Endothelial cell of umbilical vein (primary cell): ENCODE data around the gene OR10H4. TPM values are rescaled to one million over a fixed set of nuclear protein-coding genes. Genes with fewer than 3 reads are reported as not detected.
"Not testable (repeated sequence)": the region's sequence is repeated elsewhere in the genome, so short reads cannot be mapped to it uniquely, and the experiment has no call there.

Experiments
- BruUV-seq: library from RNA; stranded (reverse); fragments of 400-500 nt; replicated peaks from 2 replicates; lab custom pipeline; 2021; lab: Mats Ljungman, UMichigan
- CTCF ChIA-PET: fragments of 300-600, 350-600 bp; sonication (Branson Sonifier 250); formaldehyde crosslinking; loops from one replicate; lab custom pipeline; 2021; ENCODE audit warnings: antibody characterized with exemption, inconsistent platforms; lab: Charles Lee
- POLR2A ChIA-PET: fragments of 300-600, 350-600 bp; sonication (Branson Sonifier 250); formaldehyde crosslinking; loops from one replicate; lab custom pipeline; 2021; ENCODE audit warnings: antibody characterized with exemption, inconsistent platforms; lab: Charles Lee
- DNase-seq: peaks from one replicate; pipeline ENCODE4 v3.0.0-alpha.2; 2011; ENCODE audit warnings: low read depth, low spot score
- FAIRE-seq: peaks from 2 replicates; lab custom pipeline; 2011; peaks lifted over from hg19 to GRCh38; lab: Jason Lieb, UNC
- H2AFZ ChIP-seq: 2 replicates; pipeline ENCODE4 v1.6.0; 2012; ENCODE audit warnings: low read depth, low read length, control low read depth, inconsistent platforms
- H3K27ac ChIP-seq: 2 replicates; pipeline ENCODE4 v1.5.1; 2011; ENCODE audit warnings: low read depth, mild to moderate bottlenecking, control low read depth, low read length, moderate library complexity; ENCODE audit not compliant: insufficient read depth
- H3K27me3 ChIP-seq, 2 experiments: 2 replicates each; pipeline versions ENCODE4 v1.6.0 to v1.6.1; 2011; ENCODE audit warnings: low read length in 2 of 2, mixed read lengths in 1 of 2; ENCODE audit not compliant: control insufficient read depth in 2 of 2, insufficient read depth in 2 of 2
- H3K36me3 ChIP-seq, 2 experiments: 2 replicates in 1 of 2; 3 replicates in 1 of 2; pipeline ENCODE4 v1.5.1; 2011; ENCODE audit warnings: low read length in 2 of 2, mild to moderate bottlenecking in 1 of 2, moderate library complexity in 1 of 2; ENCODE audit not compliant: control insufficient read depth in 2 of 2, insufficient read depth in 2 of 2; ENCODE audit errors: extremely low read depth in 1 of 2
- H3K4me1 ChIP-seq: 3 replicates; pipeline ENCODE4 v1.5.1; 2011; ENCODE audit warnings: mild to moderate bottlenecking, low read length; ENCODE audit not compliant: control insufficient read depth, insufficient read depth; ENCODE audit errors: extremely low read depth
- H3K4me2 ChIP-seq: 2 replicates; pipeline ENCODE4 v1.6.1; 2011; ENCODE audit warnings: low read length, control low read depth, mixed read lengths; ENCODE audit not compliant: insufficient read depth
- H3K4me3 ChIP-seq, 3 experiments: fragments of 200-600 bp in 1 of 3; sonication (generic), shearing (Covaris generic) in 1 of 3; replicated peaks in 1 of 3; 2 replicates each; pipeline ENCODE4 v1.5.1; 2011 to 2016; ENCODE audit warnings: control low read depth in 3 of 3, low read length in 3 of 3, mild to moderate bottlenecking in 2 of 3, inconsistent platforms in 1 of 3, low read depth in 1 of 3, moderate library complexity in 1 of 3; ENCODE audit not compliant: insufficient read depth in 1 of 3
- H3K79me2 ChIP-seq: 2 replicates; pipeline ENCODE4 v1.6.0; 2012; ENCODE audit warnings: low read length, inconsistent platforms; ENCODE audit not compliant: control insufficient read depth, insufficient read depth
- H3K9ac ChIP-seq: replicated peaks from 2 replicates; pipeline ENCODE3; 2011; ENCODE audit warnings: low read length, control low read depth; ENCODE audit not compliant: insufficient read depth; ENCODE audit errors: extremely low read depth
- H3K9me1 ChIP-seq: replicated peaks from 3 replicates; pipeline ENCODE4 v1.6.0; 2011; ENCODE audit warnings: mild to moderate bottlenecking, low read length; ENCODE audit not compliant: control insufficient read depth, insufficient read depth; ENCODE audit errors: extremely low read depth
- H3K9me3 ChIP-seq: replicated peaks from 2 replicates; pipeline ENCODE4 v1.5.1; 2012; ENCODE audit warnings: low read length, inconsistent platforms; ENCODE audit not compliant: control insufficient read depth, insufficient read depth
- H4K20me1 ChIP-seq: replicated peaks from 2 replicates; pipeline ENCODE3; 2011; ENCODE audit warnings: mild to moderate bottlenecking, low read length; ENCODE audit not compliant: control insufficient read depth, insufficient read depth; ENCODE audit errors: extremely low read depth
- CTCF ChIP-seq, 2 donors: IDR thresholded peaks; 1 replicate in 1 of 2; 2 replicates in 1 of 2; pipeline ENCODE4 v1.5.1; 2011; ENCODE audit warnings: low read length in 2 of 2, mild to moderate bottlenecking in 2 of 2, moderate library complexity in 2 of 2, control low read depth in 1 of 2, inconsistent platforms in 1 of 2, low read depth in 1 of 2; ENCODE audit not compliant: insufficient read depth in 1 of 2; ENCODE audit errors: extremely low read depth in 1 of 2
- EZH2 ChIP-seq: IDR thresholded peaks from 2 replicates; pipeline ENCODE4 v1.6.1; 2012; ENCODE audit warnings: borderline replicate concordance, low read depth, mild to moderate bottlenecking, moderate library complexity, low read length, inconsistent platforms; ENCODE audit not compliant: severe bottlenecking
- FOS ChIP-seq: IDR thresholded peaks from 2 replicates; pipeline ENCODE4 v1.6.1; 2011; ENCODE audit warnings: mild to moderate bottlenecking, low read length, moderate library complexity, borderline replicate concordance; ENCODE audit not compliant: insufficient read depth
- GATA2 ChIP-seq: IDR thresholded peaks from 2 replicates; pipeline ENCODE4 v1.7.0; 2011; ENCODE audit warnings: low read depth, mild to moderate bottlenecking, moderate library complexity, mixed read lengths, low read length; ENCODE audit not compliant: insufficient read length, insufficient read depth
- JUN ChIP-seq: IDR thresholded peaks from 2 replicates; pipeline ENCODE4 v1.6.1; 2011; ENCODE audit warnings: borderline replicate concordance, low read depth; ENCODE audit not compliant: insufficient read length, insufficient read depth
- POLR2A ChIP-seq: IDR thresholded peaks from 2 replicates; pipeline ENCODE4 v1.6.1; 2012; ENCODE audit warnings: low read depth, mild to moderate bottlenecking, control low read depth, low read length
- POLR2AphosphoS5 ChIP-seq: IDR thresholded peaks from 2 replicates; pipeline ENCODE4 v1.6.1; 2012; ENCODE audit warnings: low read depth, mild to moderate bottlenecking, control low read depth, low read length, moderate library complexity; ENCODE audit not compliant: insufficient read depth
- dilution Hi-C: fragments of 300-500 bp; cut with MboI; formaldehyde crosslinking; loops from one replicate; pipeline ENCODE4 v1.15.0; 2019; ENCODE audit warnings: low sequenced_read_pairs; ENCODE audit not compliant: extremely low pct_ligation_motif_present
- intact Hi-C: fragments of 100-400 bp; cut with micrococcal nuclease; formaldehyde crosslinking; loops from one replicate; pipeline ENCODE4 v1.10.0; 2022
- polyA plus RNA-seq, 4 experiments: library from polyadenylated mRNA; depleted of rRNA in 3 of 4; stranded (reverse) in 3 of 4; unstranded in 1 of 4; fragments of >200 nt; gene quantifications; 2 replicates each; pipeline versions ENCODE4 v1.2.1 to v1.2.3, GENCODE V29; 2011 to 2012; ENCODE audit warnings: missing spikeins in 1 of 4
- total RNA-seq: library from RNA; stranded (reverse); gene quantifications from 2 replicates; pipeline ENCODE4 v1.2.3, GENCODE V29; 2021
- TF ChIP-seq, protein P1 (sequence below): IDR thresholded peaks from 2 replicates; pipeline ENCODE4 v1.6.1; 2011; ENCODE audit not compliant: insufficient read depth, insufficient read length

OR10H4 gene
- total and polyA plus RNA-seq, 2 donors (not counting 3 experiments of a cell fraction or from before 2014, with no cell fraction given) = not detected

DNA sequence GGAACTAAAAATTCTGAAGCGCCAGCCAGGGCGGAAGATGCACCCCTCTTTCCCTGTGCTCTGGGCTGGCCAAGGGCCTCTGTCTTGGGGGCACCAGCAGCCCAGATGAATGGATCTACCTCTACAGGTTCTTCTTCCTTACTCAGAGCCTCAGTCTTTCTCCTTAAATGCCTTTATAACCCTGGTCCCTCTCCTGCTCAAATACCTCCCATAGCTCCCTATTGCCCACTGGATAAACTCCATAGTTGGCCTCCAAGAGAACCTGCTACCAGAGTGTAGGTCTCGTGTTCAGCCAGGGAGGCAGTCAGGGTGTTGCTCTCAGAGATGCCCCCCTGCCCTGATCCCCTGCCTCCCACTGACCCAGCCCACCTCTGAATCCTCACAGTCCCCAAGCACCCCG, 30.5 kb downstream of the OR10H4 start:
- BruUV-seq = no TSS peak
- H2AFZ ChIP-seq = no peak overlapping the region
- DNase-seq (no peak), FAIRE-seq (no peak)
- H3K27me3 ChIP-seq = no peaks in the 10 kb centered on the region
- H3K79me2 ChIP-seq = no peaks in the 10 kb centered on the region
- H3K36me3 ChIP-seq = no peaks in the 10 kb centered on the region
- no peaks in the 10 kb centered on the region for H3K9me3 ChIP-seq
- TF ChIP-seq FOS (no peak), CTCF (IDR thresholded peaks at IDR 0.05; ENCODE audit: extremely low read depth in 1 of 2, insufficient read depth in 1 of 2, low read depth in 1 of 2, low read length in 2 of 2) (no peak), EZH2 (no peak), POLR2AphosphoS5 (no peak), POLR2A (no peak), JUN (no peak), GATA2 (no peak)
- TF ChIP-seq, protein P1, sequence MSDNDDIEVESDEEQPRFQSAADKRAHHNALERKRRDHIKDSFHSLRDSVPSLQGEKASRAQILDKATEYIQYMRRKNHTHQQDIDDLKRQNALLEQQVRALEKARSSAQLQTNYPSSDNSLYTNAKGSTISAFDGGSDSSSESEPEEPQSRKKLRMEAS = no peak
- ChIA-PET CTCF (no interaction called here), POLR2A (no interaction called here)
- H3K27ac ChIP-seq = no peak overlapping the region
- H3K9ac ChIP-seq = no peak overlapping the region
- no peak overlapping the region for H3K4me2 ChIP-seq
- H3K4me1 ChIP-seq = no peaks in the 10 kb centered on the region
- dilution Hi-C loops (no loop called here), intact Hi-C loops (no loop called here)
- H3K9me1 ChIP-seq = no peaks in the 10 kb centered on the region
- H4K20me1 ChIP-seq = no peaks in the 10 kb centered on the region
- H3K4me3 ChIP-seq = no peak overlapping the region

DNA sequence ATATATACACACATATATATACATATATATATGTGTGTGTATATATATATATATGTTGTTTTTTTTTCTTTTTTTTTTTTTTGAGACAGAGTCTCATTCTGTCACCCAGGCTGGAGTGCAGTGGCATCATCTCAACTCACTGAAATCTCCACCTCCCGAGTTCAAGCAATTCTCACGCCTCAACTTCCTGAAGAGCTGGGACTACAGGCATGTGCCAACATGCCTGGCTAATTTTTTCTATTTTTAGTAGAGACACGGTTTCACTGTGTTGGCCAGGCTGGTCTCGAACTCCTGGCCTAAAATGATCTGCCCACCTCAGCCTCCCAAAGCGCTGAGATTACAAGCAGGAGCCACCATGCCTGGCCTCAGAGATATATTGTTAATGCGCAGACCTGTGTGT, 37.0 kb downstream of the OR10H4 start:
- H3K36me3 ChIP-seq, H3K79me2 ChIP-seq, H3K27me3 ChIP-seq, dilution Hi-C loops, H3K27ac ChIP-seq, POLR2A ChIA-PET, H3K9me1 ChIP-seq, H3K4me3 ChIP-seq, H3K4me2 ChIP-seq, H4K20me1 ChIP-seq, DNase-seq, H2AFZ ChIP-seq, BruUV-seq, CTCF ChIA-PET, H3K9me3 ChIP-seq, H3K4me1 ChIP-seq, FAIRE-seq, intact Hi-C loops, H3K9ac ChIP-seq: not testable (repeated sequence)
